Ramos (cell line): ENCODE measurements around the gene ATP2B2.
"Not testable (repeated sequence)": the region's sequence is repeated elsewhere in the genome, so short reads cannot be mapped to it uniquely, and the experiment has no call there.

Experiments used
- in situ Hi-C: fragments of 300-500 bp; cut with MboI; formaldehyde crosslinking; loops from one replicate; pipeline ENCODE4 v1.14.3; 2022; ENCODE audit warnings: low sequenced_read_pairs; ENCODE audit not compliant: unreplicated experiment

ATP2B2 gene

DNA sequence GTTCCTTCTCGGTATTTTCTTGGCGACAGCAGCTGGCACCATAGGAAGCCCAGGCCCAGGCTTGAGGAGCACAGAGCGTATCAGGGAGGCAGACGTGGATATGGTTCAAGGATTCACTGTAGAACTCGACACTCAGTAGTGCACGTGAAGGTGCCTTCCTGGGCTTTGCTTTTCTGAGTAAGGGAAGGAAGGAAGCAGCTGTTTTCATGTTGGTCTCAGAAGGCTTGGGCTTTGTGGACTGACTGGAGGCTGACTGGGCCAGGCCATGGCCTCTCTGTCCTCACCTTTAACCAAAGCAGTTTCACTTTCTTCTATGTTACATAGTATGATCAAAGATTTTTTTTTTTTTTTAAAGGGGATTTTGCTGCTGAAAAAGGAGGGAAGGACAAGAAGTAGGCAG, 205.7 kb downstream of the ATP2B2 start:
- in situ Hi-C loops = no loop called here

DNA sequence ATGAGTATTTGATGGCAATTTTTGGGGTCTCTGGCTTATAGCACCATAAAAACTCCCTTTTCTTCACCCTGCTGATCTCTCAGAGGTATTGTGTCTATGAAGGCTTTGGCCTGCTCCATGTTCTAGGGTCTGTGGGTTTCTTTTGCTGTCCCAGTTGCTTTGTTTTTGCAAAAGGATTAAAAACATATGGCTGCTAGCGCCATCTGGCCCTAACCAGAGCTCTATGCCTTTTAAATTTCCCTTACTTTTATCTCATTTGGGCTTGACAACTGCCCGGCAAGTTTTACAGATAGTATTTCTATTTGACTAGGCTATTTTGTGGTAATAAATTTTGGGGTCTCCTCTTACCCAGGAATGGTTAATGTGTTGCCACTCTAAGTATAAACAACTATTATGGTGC, 206.2 kb downstream of the ATP2B2 start:
- in situ Hi-C loops = no loop called here

DNA sequence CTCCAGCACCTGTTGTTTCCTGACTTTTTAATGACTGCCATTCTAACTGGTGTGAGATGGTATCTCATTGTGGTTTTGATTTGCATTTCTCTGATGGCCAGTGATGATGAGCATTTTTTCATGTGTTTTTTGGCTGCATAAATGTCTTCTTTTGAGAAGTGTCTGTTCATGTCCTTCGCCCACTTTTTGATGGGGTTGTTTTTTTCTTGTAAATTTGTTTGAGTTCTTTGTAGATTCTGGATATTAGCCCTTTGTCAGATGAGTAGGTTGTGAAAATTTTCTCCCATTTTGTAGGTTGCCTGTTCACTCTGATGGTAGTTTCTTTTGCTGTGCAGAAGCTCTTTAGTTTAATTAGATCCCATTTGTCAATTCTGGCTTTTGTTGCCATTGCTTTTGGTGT, 207.3 kb downstream of the ATP2B2 start:
- in situ Hi-C loops = not testable (repeated sequence)

DNA sequence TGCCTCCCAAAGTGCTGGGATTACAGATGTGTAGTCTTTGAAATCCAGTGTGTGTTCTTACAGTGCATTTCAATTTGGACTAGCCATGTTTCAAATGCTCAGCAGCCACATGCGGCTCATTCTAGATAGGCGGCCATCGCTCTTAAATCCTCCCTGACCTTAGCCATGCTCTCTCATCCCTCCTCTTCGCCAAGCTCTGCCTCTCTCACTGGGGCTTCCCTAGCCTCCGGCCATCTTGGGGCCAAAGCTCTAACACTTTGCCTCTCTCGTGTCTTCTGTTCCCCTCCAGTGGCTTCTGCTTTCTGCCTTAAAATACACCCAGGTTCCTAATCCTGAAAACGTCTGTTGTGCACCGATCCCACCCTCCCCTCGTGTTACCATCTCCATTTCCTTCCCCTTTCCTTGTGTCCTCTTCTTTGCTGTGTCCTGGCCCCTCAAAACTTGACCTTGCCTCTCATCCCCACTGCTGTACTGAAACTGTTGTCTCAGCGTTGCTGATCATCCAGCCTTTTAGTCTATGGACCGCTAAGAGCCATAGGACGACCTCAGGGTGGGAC, 211.3 kb downstream of the ATP2B2 start:
- in situ Hi-C loops = no loop called here

DNA sequence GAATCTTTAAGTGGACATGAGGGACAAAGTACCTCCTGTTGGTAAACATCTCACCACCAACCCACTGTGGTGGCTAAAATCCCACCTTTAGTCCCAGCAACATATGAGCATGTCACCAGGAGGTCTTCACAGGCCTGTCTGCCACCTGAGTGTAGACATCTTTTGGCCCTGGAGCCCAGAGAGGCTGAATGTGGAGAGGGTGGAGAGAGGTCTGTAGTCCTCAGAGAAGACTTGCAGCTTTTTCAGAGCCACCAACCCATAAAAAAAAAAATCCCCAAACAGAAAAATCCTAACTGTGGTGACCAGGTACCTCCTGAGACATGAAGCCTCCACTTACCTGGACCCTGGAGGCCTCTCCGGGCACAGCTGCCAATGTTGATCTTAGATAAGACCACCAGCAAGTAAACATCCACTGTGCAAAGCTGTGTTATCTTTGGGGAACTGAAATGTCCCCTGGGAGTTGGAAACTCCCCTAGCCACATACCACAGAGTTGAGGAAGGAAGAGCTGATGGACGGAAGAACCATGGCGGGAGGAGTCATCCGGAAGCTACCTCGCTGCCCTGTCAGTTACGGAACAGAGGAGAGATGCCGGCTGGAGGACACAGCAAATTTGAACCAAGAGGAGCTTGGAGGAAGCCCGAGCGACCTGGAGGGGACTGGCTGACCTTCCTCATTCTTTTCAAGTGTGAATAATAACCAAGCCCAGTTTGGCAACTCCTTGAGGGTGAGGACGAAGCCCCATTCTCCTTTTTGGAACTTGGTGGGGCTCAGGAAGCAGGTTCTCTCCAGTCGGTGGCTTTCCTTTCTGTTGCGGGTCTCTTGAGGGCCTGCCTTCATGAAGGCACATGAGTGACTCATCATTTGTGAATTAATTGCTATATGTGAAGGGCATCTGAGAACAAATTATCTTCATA, 212.6 kb downstream of the ATP2B2 start, which contains the start of gene GHRL:
Gene GHRL, minus strand, starts transcription at position 443 of the 915 bp plus-strand sequence. CDS start 2,767 bp downstream, outside the sequence.
- in situ Hi-C loops = no loop called here

DNA sequence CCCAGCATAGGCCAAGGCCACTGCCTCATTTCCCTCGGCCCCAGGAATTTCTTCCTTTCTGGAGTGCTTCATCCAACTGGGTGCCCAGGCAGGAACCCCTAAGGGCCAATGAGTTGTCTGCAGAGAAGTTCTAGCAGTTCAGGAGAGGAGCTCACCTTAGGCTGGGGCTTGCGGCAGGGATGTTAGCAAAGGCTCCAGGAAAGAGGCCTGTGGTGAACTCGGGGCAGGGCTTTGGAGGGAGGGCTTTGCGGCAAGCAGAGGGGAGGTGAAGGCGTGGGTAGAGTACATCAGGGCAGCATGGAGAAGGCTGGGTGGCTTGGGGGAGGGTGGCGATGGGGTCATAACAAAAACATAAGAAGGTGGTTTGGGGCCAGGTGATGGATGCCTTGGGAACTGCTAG, 213.7 kb downstream of the ATP2B2 start:
- in situ Hi-C loops = no loop called here

DNA sequence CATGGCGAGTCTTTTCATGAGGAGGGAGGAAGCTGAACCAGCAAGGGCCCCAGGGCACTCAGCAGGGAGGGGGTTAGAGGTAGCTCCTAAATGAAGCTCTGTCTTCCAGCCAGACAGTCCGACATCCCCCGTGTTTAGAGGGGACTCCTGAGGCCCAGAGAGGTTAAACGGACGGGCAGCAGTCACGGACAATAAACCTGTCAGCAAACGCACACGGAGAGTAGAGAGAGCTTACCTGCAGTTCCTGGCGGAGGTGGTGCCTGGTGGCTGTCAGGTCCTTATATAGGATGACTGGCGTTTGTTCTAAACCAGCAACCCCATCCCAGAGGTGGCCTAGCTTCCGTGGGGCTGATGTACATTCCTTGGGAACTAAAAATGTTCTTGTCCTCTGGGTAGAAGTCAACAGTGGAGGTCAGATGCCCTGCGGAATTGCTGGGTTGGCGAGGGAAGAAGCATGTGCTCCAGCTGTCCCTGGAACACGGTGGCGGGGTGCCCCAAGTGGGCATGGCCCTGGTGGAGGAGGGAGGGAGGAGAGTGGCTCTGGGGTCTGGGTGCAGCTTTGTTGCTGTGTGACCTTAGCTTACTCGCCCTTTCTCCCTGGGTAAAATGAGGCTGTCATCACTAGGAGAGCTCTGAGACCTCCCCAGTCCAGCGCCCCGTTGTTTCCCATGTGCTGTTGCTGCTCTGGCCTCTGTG, 214.8 kb downstream of the ATP2B2 start:
- in situ Hi-C loops = no loop called here

DNA sequence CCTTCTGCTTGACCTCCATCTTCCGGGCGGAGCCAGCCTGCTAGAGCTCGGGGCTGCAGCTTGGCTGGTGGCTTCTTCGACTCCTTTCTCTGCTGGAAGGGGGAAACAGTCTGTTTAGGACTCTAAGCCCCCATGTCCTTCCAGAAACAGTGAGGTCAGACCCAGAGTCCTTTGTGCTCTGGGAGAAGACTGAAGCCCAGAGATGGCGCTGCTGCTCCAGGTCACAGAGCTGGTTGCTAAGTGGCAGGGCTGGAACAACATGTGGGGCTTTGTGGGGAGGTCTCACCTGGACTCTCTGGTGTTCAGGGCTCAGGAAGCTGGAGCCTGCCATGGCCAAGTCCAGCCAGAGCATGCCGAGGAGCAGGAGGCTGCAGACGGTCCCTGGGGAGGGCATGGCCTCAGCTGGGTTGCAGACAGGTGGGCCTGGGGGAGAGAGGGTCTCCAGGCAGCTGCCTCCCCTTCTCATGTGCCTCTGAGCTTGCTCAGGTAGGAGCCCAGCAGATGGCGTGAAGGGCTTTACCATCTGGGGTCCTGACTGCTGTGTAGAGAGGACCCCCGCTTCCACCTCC, 215.5 kb downstream of the ATP2B2 start:
- in situ Hi-C loops = no loop called here

DNA sequence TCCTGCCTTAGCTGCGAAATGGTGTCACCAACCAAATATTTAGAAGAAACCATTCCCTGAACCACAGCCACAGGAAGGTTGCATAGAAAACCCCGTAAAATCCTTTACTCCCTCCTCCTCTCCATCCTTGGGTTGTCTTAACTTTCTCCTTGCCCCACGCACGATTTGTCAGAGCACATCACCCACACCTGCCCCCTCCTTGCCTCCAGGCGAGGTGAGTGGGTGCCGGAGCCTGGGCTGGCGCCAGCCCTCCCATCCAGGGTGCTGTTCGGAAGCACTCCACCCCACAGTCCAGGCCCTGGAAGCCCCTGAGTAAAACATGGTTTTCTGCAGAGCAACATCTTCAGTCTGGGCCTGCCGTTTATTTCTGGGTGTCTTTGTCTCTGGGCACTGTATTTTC, 216.3 kb downstream of the ATP2B2 start:
- in situ Hi-C loops = no loop called here

DNA sequence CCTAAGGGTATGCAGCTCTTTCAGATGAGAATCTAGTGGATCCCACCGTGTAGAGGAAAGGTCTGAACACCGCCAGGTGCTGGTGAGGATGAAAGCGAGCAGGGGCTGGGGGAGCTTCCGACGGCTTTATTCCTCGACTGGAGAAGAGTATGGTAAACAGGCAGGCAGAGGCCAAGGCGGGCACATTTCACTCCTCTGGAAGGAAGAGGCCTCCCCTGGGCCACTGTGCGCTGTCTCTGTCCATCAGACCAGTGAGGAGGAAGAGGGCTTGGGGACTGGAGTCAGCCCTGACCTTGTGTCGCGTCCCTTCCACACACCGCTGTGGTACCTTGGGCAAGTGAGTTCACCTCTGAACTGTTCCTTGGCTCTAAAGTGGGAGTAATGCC, 216.8 kb downstream of the ATP2B2 start:
- in situ Hi-C loops = no loop called here

DNA sequence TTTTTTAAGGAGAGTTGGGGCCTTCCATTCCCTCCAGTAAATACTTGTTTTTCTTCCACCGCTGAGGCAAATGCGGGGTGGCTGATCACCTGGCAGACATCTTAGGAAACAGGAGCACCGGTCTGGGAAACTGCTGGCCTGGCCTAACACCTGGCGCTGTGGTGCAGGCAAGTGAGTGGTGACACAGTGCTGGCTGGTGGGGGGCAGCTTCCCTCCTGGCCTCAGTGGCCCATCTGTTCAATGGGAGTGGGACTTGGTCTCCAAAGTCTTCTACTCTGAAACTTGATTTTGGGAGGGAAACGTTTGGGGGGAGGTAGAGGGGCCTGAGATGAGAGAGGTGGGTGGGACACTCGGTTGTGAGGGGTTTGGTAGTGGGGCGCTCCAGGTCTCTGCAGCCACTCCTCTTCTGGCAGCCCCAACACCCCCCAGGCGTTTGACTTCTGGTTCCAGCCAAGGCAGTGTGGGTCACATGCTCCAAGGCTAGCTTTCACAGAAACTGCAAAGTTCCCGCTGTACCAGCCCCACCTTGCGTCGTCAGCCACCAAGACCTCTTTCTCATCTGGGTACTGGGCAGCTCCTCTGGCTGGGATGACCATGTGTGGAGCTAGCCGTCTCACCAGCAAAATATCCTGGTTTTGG, 217.3 kb downstream of the ATP2B2 start:
- in situ Hi-C loops = no loop called here

DNA sequence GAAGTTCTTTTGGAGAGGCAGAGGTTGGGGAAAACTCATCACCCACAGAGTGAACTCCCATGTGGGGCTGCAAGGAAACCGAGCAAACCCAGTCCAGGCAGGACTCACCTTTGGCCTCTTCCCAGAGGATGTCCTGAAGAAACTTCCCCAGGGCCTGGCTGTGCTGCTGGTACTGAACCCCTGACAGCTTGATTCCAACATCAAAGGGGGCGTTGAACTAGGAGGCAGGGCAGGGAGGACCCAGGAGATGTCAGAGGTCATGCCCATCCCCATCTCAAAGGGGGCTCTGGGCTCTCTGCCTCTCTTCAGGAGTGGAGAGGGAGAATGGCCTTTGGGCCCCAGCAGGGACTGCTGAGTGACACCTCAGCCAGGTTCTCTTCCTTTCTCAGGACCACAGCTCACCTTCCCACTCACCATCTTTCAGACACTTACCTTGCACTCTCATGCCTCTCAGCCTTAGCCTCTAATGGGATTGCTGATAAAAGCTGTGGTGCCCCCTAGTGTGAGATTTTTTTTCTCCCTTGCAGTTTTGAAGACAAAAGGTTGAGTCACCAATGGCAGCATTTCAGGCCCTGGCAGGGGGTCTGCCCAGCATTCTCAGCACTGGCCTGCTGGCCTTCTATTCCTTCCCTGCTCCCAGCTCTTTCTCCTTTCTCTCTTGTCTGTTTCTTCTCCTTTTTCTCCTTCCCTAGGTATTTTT, 218.6 kb downstream of the ATP2B2 start:
- in situ Hi-C loops = no loop called here

DNA sequence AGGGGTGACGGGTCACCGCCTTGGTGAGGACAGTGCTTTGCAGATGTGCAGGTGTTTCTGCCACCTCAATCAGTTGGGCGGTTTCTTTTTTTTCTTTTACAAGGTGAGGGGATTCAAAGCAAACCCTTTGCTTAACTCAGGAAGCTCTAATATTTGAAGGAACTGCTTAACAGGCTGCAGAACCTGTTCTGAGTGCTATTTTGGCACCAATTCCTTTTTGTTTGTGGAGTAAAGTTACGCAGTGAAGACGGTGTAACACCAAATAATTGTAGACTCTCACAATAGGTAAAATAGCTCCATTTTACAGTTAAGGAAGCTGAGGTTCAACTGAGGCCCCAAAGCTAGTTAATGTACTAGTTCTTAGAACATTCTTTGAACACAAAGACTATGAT, 219.3 kb downstream of the ATP2B2 start:
- in situ Hi-C loops = no loop called here

DNA sequence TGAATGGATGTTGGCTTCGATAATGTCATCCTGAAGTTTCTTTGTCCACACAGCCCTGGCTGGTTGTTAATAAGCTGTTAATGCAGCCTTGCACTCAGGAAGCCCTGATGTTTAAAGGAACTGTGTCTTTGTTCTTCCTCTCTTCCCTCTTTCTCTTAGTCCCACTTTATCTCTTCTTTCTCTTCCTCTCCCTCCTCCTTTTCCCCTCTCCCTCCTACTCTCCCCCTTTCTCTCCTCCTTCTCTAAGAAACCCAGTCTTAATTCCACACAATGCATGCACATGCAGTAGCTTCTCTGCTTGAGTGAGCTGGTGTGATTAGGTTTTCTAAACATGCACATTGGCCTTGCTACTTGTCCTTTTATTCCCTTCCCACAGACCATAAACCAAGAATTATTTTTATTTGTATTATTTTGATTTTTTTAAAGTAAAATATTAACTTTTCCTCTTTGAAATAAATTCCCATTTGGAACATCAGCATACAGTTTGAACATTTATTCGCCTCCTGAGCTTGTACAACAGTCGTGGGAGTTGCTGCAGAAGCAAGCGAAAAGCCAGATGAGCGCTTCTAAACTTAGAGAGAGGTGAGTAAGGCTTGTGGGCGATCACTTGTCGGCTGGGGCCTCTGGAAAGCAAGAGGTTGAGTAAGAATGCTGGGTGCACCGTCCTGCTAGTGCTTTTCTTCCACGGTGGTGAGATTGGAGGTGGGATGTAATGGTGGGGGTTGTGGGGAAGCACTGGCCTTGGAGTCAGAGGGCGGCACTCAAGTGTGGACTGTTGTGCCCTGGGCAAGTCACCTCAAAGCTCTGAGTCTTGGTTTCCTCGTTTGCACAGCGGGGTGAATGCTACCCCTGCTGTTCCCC, 219.9 kb downstream of the ATP2B2 start:
- in situ Hi-C loops = no loop called here

DNA sequence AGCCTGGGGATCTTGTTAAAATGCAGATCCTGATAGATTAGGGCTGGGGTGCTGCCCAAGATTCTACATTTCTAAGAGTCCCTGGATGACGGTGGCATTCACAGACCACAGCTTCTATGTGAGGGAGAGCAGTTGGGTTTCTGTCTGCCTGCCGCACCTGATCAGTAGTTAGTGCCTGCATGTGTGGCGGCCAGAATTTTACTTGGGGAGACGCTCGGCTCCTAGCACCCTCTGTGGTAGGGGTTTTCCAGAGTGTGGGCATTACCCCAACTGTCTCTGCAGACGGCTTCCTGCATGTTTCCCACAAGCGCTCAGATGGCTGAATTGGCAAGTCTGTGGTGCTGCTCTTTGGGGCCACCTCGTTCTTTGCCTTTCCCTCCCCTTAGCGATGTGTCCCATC, 220.9 kb downstream of the ATP2B2 start:
- in situ Hi-C loops = no loop called here

DNA sequence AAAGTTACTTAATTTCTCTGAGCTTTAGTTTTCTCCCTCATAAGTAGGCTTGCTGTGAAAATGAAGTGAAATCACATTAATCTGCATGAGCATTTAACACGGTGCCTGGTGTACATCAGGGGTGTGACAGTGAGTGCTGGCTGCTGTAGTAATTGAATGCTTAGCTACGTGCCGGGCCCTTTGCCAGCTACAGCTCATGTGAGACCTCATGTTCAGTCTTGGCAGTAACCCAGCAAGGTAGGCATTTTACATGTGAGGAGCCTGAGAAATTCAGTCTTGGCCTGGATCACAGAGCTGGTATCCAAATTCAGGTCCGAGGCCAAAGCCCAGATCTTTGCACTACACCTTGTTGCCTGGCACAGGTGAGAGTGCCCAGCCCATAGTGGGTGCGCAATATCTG, 221.7 kb downstream of the ATP2B2 start:
- in situ Hi-C loops = no loop called here

DNA sequence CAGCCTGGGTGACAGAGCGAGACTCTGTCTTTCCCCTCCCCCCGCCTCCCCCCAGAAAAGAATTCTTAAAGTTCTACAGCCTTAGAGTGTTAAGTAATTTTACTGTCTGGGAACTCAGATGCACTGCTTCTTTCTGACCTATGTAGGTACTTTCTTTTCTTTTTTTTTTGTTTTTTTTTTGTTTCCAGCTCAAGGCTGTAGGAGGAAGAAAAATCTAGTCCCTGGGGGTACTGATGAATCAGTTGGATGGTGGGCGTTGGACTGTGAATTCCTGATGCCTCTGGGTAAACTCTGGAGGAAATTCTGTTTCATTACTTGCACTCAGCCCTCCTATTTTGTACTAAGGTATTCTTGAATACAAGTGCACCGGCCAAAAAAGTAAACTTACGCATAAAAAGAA, 223.4 kb downstream of the ATP2B2 start:
- in situ Hi-C loops = no loop called here

DNA sequence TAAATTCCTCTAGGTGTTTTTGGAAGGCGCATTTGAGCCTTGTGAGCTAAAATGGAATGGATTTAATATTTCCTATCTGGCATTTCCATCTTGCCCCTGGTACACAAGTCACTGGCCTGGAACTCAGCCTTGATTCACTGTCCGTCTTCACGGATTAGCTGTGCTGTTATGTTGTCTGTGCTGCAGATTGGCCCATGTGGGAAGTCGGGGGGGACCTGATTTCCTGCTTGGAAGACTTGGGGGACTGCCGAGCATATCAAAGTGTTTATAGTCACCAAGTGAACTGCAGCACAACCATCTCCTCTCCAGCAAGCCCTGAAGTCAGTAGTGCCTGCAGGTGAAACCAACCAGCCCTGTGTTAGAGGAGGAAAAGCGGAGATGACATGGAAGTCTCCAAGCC, 224.8 kb downstream of the ATP2B2 start:
- in situ Hi-C loops = no loop called here

DNA sequence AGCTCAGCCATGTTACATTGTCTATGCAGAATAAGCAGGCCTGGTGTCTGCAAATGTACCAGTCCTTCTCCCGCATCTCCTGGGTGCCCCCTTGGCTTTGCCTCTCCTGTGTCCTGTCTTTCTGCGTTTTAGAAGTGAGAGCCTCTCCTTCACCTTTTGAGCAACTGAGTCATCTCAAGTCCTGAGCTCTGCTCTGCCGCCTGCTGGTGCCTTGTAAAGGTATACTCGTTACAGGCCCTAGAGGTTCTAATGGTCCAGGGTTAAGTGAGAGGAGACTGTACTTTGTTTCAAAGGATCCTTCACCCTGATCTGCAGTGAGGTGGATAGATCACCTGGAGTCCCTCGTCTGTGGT, 225.2 kb downstream of the ATP2B2 start:
- in situ Hi-C loops = no loop called here
